Hematopoietic multipotent progenitor cell treated with erythropoietin and hydrocortisone succinate and interleukin-3 and kit ligand, for 6 days (in vitro differentiated cells): ENCODE measurements around the gene HNRNPDL.
"Not testable (repeated sequence)": the region's sequence is repeated elsewhere in the genome, so short reads cannot be mapped to it uniquely, and the experiment has no call there.

Source experiments
- DNase-seq: peaks from one replicate; pipeline ENCODE4 v3.0.0-alpha.2; 2015

HNRNPDL gene

DNA sequence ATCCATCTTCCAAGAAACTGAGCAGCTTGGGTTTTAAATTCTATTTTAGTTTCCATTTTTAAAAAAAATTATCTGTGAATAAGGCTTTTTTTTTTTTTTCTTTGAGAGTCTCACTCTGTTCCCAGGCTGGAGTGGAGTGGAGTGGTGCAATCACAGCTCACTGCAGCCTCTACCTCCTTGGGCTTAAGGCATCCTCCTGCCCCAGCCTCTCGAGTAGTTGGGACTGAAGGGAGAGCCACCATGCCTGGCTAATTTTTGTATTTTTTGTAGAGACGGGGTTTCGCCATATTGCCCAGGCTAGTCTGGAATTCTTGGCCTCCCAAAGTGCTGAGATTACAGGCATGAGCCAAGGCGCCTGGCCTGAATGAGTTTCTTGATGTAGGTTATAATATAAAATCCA lies 1.6 kb upstream of the HNRNPDL start:
- DNase-seq: no peak

DNA sequence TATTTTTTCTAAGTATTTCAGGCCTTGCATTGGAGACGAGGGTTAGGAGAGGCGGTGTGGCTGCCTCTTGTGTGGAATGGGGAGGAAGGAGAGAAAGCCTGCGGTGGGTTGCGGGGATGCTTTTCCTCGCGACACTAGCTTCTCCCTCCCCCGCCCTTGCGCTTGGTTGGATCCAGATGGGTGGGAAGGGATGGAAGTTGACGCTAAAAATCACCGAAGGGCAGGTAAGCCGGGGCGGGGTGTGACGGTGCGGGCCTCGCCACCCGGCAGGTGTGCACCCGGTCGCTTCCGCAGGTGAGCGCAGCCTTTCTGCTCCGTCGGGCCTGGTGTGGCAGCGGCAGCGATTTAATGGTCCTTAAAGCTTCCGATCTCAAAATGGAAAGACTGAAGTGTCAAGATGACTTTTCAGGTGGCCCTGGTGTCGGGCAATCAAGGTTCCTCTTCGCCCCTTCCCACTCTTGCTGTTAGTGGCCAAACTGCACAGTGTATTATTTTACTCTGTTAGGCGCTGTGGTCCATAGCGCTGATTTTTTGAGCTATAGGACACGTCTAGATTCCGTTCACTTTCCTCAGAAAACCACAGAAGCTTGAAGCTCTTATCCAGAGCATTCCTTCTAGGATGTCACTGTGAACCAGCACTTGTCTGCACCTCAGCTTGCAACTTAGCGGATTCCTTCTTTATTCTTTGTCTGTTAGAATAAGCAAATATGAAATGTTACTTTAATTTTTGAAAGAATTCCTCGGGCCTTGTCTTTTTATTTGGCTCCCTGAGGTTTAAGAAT lies 893 bp upstream of the HNRNPDL start:
- DNase-seq: peak; percentile 30

DNA sequence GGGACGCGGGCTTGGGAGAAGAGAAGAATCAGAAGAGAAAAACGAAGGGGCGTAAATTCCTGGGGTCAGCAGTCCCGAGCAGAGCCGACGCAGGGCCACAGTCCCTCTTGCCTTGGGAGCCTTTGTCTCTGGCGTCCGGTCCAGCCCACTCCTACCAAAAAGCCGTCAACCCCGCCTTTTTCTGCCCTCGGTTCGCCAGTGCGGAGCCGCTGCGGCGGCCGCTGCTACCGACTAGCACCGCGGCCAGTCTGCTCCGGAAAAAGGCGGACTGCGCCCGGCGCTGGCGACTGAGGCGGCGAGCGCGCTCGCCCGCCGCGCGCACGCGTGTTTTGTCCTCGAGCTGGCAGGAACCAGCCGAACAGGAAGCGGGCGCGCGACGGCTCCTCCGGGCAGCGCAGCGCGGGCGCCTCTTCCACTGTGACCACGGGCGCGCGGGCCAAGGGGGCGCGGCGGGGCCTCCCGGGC lies 502 bp downstream of the HNRNPDL start:
- DNase-seq: no peak

DNA sequence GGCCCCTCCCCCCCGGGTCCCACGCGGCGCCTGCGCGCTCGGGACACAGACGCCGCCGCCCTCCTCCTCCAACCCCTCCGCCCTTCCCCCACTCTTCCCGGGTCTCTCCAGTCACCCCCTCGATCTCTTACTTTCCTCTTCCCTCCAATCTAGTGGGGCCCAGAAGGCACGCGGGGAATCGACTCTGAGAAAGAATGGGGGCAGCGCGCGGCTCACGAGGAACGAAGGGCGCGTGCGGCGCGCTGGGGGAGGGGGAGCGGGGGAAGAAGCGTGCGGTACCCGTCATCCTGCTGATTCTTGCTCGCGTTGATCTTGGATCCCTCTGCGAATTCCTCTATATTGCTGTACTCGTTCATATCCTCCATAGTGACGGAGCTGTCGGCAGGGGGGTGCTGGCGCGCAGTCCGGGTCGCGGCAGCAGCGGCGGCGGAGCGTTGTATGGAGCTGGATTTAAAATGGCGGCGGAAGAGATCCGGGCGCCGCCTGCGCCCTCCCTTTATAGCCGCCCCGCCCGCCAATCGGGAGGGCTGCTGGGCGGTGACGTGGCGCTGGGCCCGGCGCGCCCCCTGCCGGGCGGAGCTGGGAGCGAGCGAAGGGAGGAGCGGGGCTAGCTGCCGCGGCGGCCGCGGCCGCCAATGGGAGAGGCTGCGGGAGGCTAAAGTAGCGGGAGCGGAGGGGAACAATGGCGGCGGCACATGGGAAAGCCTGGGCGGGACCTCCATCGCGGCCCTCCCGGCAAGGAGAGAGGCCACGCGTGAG lies 1.1 kb downstream of the HNRNPDL start:
- peak; percentile 92 for DNase-seq

DNA sequence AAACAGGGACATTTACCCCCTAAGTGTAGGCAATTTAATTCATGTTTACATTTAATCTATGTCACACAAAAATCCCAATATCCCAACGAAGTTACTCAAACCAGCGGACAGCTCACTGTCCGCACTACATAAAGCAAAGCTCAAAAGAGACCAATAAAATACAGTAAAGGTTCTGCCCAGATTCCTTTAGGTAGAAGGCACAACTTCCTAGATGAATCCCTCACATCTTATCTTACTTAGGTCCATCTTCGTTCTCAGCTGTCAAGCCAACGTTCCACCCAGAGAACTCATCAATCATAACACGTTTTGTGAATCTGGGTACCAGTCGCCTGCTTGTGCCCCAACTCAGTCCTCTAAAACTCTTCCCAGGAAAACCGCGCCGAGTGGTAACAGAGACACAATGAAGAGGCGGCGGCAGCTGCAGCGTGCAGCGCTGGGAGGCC lies 1.7 kb downstream of the HNRNPDL start:
- no peak for DNase-seq

DNA sequence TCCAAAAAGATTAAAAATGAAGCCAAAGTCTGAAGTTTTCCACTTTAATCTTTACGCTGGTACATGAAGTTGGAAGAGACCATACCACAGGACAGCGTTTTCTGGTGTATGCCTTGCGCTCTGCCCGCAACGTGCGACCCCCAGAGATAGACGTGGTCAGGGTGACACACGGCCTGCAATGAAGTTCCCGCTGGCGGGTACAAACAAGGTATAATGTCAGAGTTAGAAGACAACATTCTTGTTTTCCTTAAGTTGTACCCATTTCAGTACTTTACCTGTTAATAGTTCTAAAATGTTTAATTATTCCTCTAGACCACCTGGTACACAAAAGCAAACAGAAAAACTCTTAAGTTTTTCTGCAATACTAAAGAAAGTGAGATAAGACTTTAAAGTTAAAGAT lies 4.8 kb downstream of the HNRNPDL start:
- DNase-seq: no peak

DNA sequence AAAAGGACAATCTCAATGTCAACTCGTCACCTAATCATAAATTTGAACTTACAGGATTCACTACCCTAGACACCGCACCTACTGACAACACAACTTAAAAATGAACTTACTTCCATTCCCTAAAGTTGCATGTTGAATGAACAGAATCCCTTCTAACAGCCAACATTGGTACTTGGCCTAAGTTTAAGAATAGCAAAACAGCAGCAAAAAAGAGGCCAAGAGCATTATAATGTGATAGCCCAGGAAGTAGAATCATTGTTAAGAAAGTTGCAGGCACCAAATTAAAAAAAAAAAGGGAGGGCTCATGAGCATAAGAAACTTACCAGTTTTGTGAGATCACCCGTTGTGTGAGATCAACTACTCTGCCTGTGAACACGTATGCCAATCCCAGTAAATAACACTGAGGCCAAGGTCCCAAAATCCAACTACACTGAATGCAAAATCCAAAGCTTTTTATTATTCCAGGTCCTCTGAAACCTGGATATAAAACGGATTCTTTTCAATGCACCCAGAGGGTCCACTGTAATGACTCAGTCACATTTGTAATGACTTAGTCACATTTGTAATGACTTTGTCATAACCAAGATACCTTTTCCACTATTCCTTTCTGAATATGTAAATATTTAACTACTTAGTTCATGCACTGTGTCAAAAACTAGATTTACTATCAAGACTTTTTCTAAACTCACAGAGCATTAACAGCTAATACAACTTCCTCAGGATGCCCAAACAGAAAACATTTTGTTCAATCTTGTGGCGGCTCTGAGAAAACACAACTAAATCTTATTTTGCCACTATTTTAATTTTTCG lies 6.8 kb downstream of the HNRNPDL start:
- peak; percentile 13 for DNase-seq

DNA sequence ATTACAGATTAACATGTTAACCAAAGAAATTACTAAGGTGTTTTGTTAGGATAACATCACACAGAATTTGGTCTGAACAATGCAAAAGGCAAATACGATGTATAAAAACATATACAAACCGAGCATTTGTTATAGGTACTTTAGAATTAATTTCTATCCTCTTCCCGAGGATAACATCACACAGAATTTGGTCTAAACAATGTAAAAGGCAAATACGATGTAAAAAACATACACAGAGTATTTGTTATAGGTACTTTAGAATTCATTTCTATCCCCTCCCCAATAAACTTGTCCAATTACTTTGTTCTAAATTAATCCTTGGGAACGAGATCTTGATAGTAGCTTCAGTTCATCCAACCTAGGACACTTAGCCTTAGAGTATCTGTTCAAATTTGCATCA lies 7.6 kb downstream of the HNRNPDL start:
- peak; percentile 19 for DNase-seq

DNA sequence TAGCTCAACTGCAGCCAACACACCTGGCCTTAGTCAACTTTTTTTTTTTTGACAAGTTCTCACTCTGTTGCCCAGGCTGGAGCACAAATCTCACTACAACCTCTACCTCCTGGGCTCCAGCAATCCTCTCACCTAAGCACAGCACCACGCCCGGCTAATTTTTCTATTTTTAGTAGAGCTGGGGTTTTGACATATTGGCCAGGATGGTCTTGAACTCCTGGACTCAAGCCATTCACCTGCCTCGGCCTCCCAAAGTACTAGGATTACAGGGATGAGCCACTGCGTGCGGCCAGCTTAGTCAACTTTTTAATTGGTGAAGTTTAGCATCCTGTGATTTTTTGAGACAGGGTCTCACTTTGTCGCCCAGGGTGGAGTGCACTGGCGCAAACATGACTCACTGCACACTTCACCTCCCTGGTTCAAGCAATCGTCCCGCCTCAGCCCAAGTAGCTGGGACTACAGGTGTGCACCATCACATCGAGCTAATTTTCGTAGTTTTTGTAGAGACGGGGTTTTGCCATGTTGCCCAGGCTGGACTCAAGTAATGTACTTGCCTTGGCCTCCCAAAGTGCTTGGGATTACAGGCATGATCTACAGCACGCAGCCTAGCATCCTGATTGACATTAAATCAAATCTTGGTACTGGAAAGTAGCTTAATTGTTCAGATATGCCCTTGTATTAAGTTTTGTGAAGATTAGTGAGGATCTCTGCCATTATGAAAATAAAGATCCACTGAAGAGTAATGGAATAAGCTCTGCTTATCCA lies 8.3 kb downstream of the HNRNPDL start:
- DNase-seq: peak; percentile 27

DNA sequence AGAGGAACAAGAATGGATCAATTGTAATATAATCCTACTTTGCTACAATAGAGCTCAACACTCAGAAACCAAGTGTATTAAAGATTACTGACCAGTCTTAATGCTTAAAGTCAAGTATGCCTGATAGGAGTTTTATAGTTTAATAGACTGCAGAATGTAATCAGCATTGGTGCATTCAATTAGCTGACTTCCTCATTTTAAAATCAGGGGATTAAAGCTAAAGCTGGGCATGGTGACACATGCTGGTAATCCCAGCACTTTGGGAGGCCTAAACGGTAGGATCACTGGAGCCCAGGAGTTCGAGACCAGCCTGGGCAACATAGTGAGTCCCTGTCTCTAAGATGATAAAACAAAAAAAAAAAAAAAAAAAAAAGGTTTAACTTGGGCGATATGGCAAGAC lies 10.8 kb downstream of the HNRNPDL start:
- peak; percentile 18 for DNase-seq

DNA sequence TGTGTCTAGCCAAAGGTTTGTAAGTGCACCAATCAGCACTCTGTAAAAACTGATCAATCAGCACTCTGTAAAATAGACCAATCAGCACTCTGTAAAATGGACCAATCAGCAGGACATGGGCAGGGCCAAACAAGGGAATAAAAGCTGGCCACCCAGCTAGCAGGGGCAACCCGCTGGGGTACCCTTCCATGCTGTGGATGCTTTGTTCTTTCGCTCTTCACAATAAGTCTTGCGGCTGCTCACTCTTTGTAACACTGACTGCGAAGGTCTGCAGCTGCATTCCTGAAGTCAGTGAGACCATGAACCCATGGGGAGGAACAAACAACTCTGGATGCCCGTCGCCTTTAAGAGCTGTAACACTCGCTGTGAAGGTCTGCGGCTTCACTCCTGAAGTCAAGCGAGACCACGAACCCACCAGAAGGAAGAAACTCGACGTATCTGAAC lies 14.3 kb downstream of the HNRNPDL start:
- DNase-seq: no peak

DNA sequence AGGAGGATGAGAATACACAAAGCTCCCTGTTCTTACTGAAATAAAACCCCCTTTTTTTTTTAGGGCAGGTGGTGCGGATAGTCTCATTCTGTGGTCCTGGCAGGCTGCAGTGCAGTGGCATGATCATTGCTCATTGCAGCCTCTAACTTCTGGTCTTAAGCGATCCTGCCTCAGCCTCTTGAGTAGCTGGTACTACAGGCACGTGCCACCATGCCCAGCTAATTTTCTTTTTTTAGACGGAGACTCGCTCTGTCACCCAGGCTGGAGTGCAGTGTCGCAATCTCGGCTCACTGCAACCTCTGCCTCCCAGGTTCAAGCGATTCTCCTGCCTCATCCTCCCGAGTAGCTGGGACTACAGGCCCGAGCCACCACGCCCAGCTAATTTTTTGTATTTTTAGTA lies 15.2 kb downstream of the HNRNPDL start:
- DNase-seq: not testable (repeated sequence)

DNA sequence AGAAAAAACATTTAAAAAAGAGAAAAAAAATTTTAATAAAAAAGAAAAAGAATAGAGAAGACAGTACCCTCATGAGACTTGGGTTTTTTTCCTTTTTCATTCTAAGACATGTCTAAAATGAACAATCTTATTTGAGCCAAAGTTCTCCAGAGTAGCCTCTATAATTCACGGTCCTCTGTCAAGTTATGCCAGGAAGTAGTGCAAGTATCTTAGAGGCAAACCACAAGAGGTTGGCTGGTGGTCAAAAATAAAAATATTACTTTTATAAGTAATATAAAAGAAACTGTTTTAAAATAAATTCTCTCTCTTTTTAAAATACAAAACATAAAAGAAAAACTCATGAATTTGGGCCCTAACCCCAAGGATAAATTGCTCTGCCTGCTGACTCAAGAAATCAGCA lies 26.5 kb downstream of the HNRNPDL start:
- DNase-seq: no peak

DNA sequence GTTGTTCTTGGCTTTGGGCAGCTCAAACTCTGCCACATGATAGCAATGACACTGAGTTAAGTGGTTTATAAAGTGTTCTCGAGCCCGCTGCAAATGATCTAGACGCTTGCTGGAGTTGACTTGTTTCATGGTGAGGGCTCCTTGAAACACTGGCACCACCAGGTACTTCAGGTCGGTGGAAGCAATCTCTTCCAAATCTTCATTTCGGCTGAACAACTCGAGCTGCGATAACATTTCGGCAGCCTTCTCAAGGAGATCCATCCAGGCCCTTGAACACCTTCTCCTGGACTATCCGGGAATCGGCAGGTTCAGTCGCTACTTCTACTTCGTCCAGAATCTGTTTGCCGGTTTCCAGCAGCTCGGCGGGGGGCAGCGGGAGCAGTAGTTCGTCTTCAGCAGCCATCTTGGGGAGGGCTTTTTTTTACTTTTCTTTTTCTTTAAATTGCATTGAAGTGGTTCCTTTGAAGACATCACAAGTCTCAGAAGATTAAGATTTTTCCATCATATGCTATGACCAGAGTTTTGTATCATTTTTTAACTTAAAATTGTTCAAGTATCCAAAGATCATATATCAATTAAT lies 28.0 kb downstream of the HNRNPDL start:
- no peak for DNase-seq

DNA sequence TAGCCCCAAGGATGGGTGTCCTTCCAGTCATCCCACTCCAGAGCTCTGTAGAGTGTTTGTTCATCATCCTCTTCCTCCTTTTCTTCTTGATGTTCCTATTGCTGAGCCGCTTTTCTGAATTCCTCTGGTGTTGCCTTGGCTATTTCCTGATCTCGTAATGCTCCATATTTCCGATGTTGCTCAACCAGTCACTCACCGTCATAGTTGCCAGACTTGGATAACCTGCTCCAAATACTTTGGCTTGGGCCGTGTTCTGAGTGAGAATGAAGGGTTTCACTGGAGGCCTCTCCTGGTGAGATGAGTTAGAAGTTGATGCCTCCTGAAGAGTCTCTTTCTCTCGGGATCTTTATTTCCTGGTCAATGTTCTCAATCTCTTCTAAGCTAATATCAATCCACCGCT lies 28.7 kb downstream of the HNRNPDL start:
- no peak for DNase-seq

DNA sequence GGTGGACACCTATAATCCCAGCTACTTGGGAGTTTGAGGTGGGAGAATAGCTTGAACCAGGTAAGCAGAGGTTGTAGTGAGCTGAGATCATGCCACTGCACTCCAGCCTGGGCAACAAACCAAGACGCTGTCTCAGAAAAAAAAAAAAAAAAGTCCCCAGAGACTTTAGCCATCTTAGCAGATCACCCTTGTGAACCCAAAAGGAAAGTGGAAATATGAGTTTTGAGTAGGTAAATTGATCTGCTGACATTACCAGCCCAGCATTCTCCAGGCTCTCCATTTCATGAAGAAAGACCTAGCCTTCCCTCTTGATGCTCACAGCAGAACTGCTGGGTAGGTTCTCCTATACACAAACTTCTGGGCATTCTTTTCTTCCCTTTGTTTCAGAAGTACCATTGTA lies 32.0 kb downstream of the HNRNPDL start:
- no peak for DNase-seq

DNA sequence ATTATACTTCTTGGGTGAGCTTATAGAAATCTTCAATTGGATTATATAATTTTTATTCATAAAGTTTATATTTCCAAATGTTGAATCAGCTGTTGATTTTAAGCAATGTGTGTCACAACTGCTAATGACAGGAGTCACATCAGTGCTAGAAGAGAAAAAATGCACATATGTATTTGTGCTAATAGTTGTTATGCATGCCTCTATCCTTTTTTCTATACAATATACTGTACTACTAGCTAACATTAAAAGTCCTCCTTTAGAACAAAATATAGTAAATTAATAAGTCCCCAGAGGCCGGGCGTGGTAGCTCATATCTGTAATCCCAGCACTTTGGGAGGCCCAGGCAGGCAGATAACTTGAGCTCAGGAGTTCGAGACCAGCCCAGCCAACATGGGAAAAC lies 32.7 kb downstream of the HNRNPDL start:
- peak; percentile 38 for DNase-seq

DNA sequence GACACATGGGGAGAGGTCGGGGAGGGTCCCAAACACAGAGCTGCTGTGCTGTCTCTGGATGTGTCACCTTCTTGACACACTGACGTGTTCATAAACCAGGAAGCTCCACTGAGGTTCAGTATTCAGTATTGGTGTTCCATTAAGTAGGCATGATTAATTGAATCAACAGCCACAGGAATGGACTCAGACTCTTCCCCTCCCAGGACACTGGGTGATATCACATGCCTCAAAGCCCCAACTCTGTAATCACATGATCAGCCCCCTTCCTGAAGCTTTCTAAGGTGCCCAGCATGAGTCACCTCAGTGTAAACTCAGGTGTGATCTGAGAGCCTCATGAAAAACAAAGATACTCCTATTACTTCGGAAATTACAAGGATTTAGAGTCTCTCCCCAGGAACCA lies 35.4 kb downstream of the HNRNPDL start:
- DNase-seq: no peak

DNA sequence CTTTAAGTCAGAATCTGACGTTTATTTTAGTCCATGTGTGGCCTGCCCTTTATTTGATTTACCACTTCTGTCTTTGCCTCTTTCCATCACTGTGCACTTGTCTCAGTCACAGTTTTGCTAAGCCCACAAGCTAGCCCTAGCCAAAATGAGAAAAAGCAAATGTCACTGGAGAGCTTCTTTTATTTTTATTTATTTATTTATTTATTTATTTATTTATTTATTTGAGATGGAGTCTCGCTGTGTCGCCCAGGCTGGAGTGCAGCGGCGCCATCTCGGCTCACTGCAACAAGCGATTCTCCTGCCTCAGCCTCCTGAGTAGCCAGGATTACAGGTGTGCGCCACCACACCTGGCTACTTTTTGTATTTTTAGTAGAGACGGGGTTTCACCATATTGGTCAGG lies 40.2 kb downstream of the HNRNPDL start:
- DNase-seq: not testable (repeated sequence)

DNA sequence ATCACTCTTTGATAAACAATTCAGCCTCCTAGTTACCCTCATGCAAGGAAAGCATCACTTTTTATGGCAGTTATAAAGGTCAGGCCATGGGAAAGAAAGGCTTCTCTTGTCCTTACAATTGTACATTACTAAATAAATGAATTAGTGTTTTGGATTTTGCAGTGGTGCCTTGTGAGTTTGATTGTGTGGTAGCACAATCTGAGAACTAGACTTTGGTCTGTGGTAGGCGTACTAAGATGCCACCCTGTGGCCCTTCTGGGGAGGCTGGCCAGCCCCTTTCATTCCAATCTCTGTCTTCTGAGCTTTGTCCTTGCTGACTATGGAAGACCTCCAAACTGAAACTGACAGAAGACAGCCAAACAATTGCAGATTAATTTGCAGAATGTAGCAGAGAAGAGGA lies 41.9 kb downstream of the HNRNPDL start:
- no peak for DNase-seq

DNA sequence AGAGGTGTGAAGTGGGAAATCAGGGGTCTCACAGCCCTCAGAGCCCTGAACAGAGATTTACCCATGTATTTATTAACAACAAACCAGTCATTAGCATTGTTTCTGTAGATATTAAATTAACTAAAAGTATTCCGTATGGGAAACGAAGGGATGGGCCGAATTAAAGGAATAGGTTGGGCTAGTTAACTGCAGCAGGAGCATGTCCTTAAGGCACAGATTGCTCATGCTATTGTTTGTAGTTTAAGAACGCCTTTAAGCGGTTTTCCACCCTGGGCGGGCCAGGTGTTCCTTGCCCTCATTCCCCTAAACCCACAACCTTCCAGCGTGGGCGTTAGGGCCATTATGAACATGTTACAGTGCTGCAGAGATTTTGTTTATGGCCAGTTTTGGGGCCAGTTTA lies 44.0 kb downstream of the HNRNPDL start:
- DNase-seq: not testable (repeated sequence)

DNA sequence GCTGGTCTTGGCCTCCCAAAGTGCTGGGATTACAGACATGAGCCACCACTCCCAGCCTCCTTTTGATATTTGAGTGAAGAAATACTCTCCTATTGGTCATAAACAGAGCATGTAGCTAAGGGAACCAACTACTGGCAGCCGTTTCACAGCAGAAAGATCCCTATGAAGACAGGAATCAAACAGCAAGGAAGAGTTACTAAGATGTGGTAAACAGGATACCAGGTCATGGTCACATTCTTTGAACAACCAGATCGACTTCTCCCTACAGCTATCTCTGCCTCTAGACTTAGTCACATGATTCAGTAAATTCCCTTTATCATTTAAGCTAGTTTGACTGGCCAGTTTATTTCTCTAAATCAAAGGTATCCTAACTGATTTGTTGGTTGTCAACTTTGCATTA lies 47.5 kb downstream of the HNRNPDL start:
- DNase-seq: no peak
